Endothelial cell of umbilical vein (primary cell): ENCODE results near the gene TUBB3. TPM values are rescaled to one million over a fixed set of nuclear protein-coding genes. Genes with fewer than 3 reads are reported as not detected.

Source experiments
- BruUV-seq: library from RNA; stranded (reverse); fragments of 400-500 nt; replicated peaks from 2 replicates; lab custom pipeline; 2021; lab: Mats Ljungman, UMichigan
- CTCF ChIA-PET: fragments of 300-600, 350-600 bp; sonication (Branson Sonifier 250); formaldehyde crosslinking; loops from one replicate; lab custom pipeline; 2021; ENCODE audit warnings: antibody characterized with exemption, inconsistent platforms; lab: Charles Lee
- POLR2A ChIA-PET: fragments of 300-600, 350-600 bp; sonication (Branson Sonifier 250); formaldehyde crosslinking; loops from one replicate; lab custom pipeline; 2021; ENCODE audit warnings: antibody characterized with exemption, inconsistent platforms; lab: Charles Lee
- DNase-seq: peaks from one replicate; pipeline ENCODE4 v3.0.0-alpha.2; 2011; ENCODE audit warnings: low read depth, low spot score
- FAIRE-seq: peaks from 2 replicates; lab custom pipeline; 2011; peaks lifted over from hg19 to GRCh38; lab: Jason Lieb, UNC
- H2AFZ ChIP-seq: 2 replicates; pipeline ENCODE4 v1.6.0; 2012; ENCODE audit warnings: low read depth, low read length, control low read depth, inconsistent platforms
- H3K27ac ChIP-seq: 2 replicates; pipeline ENCODE4 v1.5.1; 2011; ENCODE audit warnings: low read depth, mild to moderate bottlenecking, control low read depth, low read length, moderate library complexity; ENCODE audit not compliant: insufficient read depth
- H3K27me3 ChIP-seq, 2 experiments: 2 replicates each; pipeline versions ENCODE4 v1.6.0 to v1.6.1; 2011; ENCODE audit warnings: low read length in 2 of 2, mixed read lengths in 1 of 2; ENCODE audit not compliant: control insufficient read depth in 2 of 2, insufficient read depth in 2 of 2
- H3K36me3 ChIP-seq, 2 experiments: 2 replicates in 1 of 2; 3 replicates in 1 of 2; pipeline ENCODE4 v1.5.1; 2011; ENCODE audit warnings: low read length in 2 of 2, mild to moderate bottlenecking in 1 of 2, moderate library complexity in 1 of 2; ENCODE audit not compliant: control insufficient read depth in 2 of 2, insufficient read depth in 2 of 2; ENCODE audit errors: extremely low read depth in 1 of 2
- H3K4me1 ChIP-seq: 3 replicates; pipeline ENCODE4 v1.5.1; 2011; ENCODE audit warnings: mild to moderate bottlenecking, low read length; ENCODE audit not compliant: control insufficient read depth, insufficient read depth; ENCODE audit errors: extremely low read depth
- H3K4me2 ChIP-seq: 2 replicates; pipeline ENCODE4 v1.6.1; 2011; ENCODE audit warnings: low read length, control low read depth, mixed read lengths; ENCODE audit not compliant: insufficient read depth
- H3K4me3 ChIP-seq, 3 experiments: fragments of 200-600 bp in 1 of 3; sonication (generic), shearing (Covaris generic) in 1 of 3; replicated peaks in 1 of 3; 2 replicates each; pipeline ENCODE4 v1.5.1; 2011 to 2016; ENCODE audit warnings: control low read depth in 3 of 3, low read length in 3 of 3, mild to moderate bottlenecking in 2 of 3, inconsistent platforms in 1 of 3, low read depth in 1 of 3, moderate library complexity in 1 of 3; ENCODE audit not compliant: insufficient read depth in 1 of 3
- H3K79me2 ChIP-seq: 2 replicates; pipeline ENCODE4 v1.6.0; 2012; ENCODE audit warnings: low read length, inconsistent platforms; ENCODE audit not compliant: control insufficient read depth, insufficient read depth
- H3K9ac ChIP-seq: replicated peaks from 2 replicates; pipeline ENCODE3; 2011; ENCODE audit warnings: low read length, control low read depth; ENCODE audit not compliant: insufficient read depth; ENCODE audit errors: extremely low read depth
- H3K9me1 ChIP-seq: replicated peaks from 3 replicates; pipeline ENCODE4 v1.6.0; 2011; ENCODE audit warnings: mild to moderate bottlenecking, low read length; ENCODE audit not compliant: control insufficient read depth, insufficient read depth; ENCODE audit errors: extremely low read depth
- H3K9me3 ChIP-seq: replicated peaks from 2 replicates; pipeline ENCODE4 v1.5.1; 2012; ENCODE audit warnings: low read length, inconsistent platforms; ENCODE audit not compliant: control insufficient read depth, insufficient read depth
- H4K20me1 ChIP-seq: replicated peaks from 2 replicates; pipeline ENCODE3; 2011; ENCODE audit warnings: mild to moderate bottlenecking, low read length; ENCODE audit not compliant: control insufficient read depth, insufficient read depth; ENCODE audit errors: extremely low read depth
- EZH2 ChIP-seq: IDR thresholded peaks from 2 replicates; pipeline ENCODE4 v1.6.1; 2012; ENCODE audit warnings: borderline replicate concordance, low read depth, mild to moderate bottlenecking, moderate library complexity, low read length, inconsistent platforms; ENCODE audit not compliant: severe bottlenecking
- FOS ChIP-seq: IDR thresholded peaks from 2 replicates; pipeline ENCODE4 v1.6.1; 2011; ENCODE audit warnings: mild to moderate bottlenecking, low read length, moderate library complexity, borderline replicate concordance; ENCODE audit not compliant: insufficient read depth
- GATA2 ChIP-seq: IDR thresholded peaks from 2 replicates; pipeline ENCODE4 v1.7.0; 2011; ENCODE audit warnings: low read depth, mild to moderate bottlenecking, moderate library complexity, mixed read lengths, low read length; ENCODE audit not compliant: insufficient read length, insufficient read depth
- JUN ChIP-seq: IDR thresholded peaks from 2 replicates; pipeline ENCODE4 v1.6.1; 2011; ENCODE audit warnings: borderline replicate concordance, low read depth; ENCODE audit not compliant: insufficient read length, insufficient read depth
- MYC ChIP-seq: IDR thresholded peaks from one replicate; pipeline ENCODE4 v1.6.1; 2011; ENCODE audit warnings: mild to moderate bottlenecking, low read depth, low read length
- POLR2A ChIP-seq: IDR thresholded peaks from 2 replicates; pipeline ENCODE4 v1.6.1; 2012; ENCODE audit warnings: low read depth, mild to moderate bottlenecking, control low read depth, low read length
- POLR2AphosphoS5 ChIP-seq: IDR thresholded peaks from 2 replicates; pipeline ENCODE4 v1.6.1; 2012; ENCODE audit warnings: low read depth, mild to moderate bottlenecking, control low read depth, low read length, moderate library complexity; ENCODE audit not compliant: insufficient read depth
- dilution Hi-C: fragments of 300-500 bp; cut with MboI; formaldehyde crosslinking; loops from one replicate; pipeline ENCODE4 v1.15.0; 2019; ENCODE audit warnings: low sequenced_read_pairs; ENCODE audit not compliant: extremely low pct_ligation_motif_present
- intact Hi-C: fragments of 100-400 bp; cut with micrococcal nuclease; formaldehyde crosslinking; loops from one replicate; pipeline ENCODE4 v1.10.0; 2022
- polyA plus RNA-seq, 4 experiments: library from polyadenylated mRNA; depleted of rRNA in 3 of 4; stranded (reverse) in 3 of 4; unstranded in 1 of 4; fragments of >200 nt; gene quantifications; 2 replicates each; pipeline versions ENCODE4 v1.2.1 to v1.2.3, GENCODE V29; 2011 to 2012; ENCODE audit warnings: missing spikeins in 1 of 4
- total RNA-seq: library from RNA; stranded (reverse); gene quantifications from 2 replicates; pipeline ENCODE4 v1.2.3, GENCODE V29; 2021
- TF ChIP-seq, protein P1 (sequence below): IDR thresholded peaks from 2 replicates; pipeline ENCODE4 v1.6.1; 2011; ENCODE audit not compliant: insufficient read depth, insufficient read length
- TF ChIP-seq, protein P2 (sequence below), 2 donors: IDR thresholded peaks; 1 replicate in 1 of 2; 2 replicates in 1 of 2; pipeline ENCODE4 v1.5.1; 2011; ENCODE audit warnings: low read length in 2 of 2, mild to moderate bottlenecking in 2 of 2, moderate library complexity in 2 of 2, control low read depth in 1 of 2, inconsistent platforms in 1 of 2, low read depth in 1 of 2; ENCODE audit not compliant: insufficient read depth in 1 of 2; ENCODE audit errors: extremely low read depth in 1 of 2

Gene TUBB3
- total and polyA plus RNA-seq, 2 donors (not counting 3 experiments of a cell fraction or from before 2014, with no cell fraction given), result 170 to 215 TPM

DNA sequence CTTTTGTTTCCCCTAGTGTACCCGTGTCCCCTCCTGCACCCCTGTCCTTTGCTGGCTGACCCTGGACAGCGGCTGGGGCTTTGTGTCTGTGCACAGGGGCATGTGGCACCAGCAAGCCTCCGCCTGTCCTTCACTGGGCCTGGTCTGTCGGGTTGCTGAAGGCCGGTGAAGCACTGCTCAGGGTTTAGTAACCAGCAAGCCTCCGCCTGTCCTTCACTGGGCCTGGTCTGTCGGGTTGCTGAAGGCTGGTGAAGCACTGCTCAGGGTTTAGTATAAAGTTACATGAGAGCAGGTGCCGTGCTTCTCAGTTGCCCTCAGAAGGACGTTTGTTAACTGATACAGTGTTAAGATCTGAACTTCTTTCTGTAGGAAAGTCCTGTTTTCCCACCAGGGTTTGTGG, 59.2 kb downstream of the TUBB3 start:
- no TSS peak for BruUV-seq
- no peak for FAIRE-seq
- DNase-seq, result no peak
- intact Hi-C loops, result no loop called here
- Histone ChIP-seq H2AFZ (no peak overlapping the region), H3K27me3 (no peaks in the 10 kb centered on the region), H3K9ac (no peak overlapping the region), H3K4me2 (no peak overlapping the region), H3K79me2 (peaks cover 6% of the 10 kb centered on the region), H3K4me3 (no peak overlapping the region), H3K27ac (no peak overlapping the region), H3K36me3 (peaks cover 13 to 48% of the 10 kb centered on the region in 2 experiments), H3K9me3 (no peaks in the 10 kb centered on the region), H3K4me1 (no peaks in the 10 kb centered on the region), H3K9me1 (no peaks in the 10 kb centered on the region), H4K20me1 (no peaks in the 10 kb centered on the region)
- POLR2A ChIA-PET, result no interaction called here
- no peak for TF ChIP-seq JUN
- TF ChIP-seq, protein P1, sequence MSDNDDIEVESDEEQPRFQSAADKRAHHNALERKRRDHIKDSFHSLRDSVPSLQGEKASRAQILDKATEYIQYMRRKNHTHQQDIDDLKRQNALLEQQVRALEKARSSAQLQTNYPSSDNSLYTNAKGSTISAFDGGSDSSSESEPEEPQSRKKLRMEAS, result no peak
- no peak for TF ChIP-seq FOS
- no peak for TF ChIP-seq GATA2
- TF ChIP-seq EZH2, result no peak
- no peak for TF ChIP-seq POLR2A
- TF ChIP-seq, protein P2, sequence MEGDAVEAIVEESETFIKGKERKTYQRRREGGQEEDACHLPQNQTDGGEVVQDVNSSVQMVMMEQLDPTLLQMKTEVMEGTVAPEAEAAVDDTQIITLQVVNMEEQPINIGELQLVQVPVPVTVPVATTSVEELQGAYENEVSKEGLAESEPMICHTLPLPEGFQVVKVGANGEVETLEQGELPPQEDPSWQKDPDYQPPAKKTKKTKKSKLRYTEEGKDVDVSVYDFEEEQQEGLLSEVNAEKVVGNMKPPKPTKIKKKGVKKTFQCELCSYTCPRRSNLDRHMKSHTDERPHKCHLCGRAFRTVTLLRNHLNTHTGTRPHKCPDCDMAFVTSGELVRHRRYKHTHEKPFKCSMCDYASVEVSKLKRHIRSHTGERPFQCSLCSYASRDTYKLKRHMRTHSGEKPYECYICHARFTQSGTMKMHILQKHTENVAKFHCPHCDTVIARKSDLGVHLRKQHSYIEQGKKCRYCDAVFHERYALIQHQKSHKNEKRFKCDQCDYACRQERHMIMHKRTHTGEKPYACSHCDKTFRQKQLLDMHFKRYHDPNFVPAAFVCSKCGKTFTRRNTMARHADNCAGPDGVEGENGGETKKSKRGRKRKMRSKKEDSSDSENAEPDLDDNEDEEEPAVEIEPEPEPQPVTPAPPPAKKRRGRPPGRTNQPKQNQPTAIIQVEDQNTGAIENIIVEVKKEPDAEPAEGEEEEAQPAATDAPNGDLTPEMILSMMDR (IDR thresholded peaks at IDR 0.05; ENCODE audit: extremely low read depth in 1 of 2, insufficient read depth in 1 of 2, low read depth in 1 of 2, low read length in 2 of 2), result no peak
- no peak for TF ChIP-seq POLR2AphosphoS5
- TF ChIP-seq MYC, result no peak
- dilution Hi-C loops, result no loop called here
- CTCF ChIA-PET, result no interaction called here
